DND-41 (cell line): ENCODE data around the gene CDC7.

Experiments used
- ATAC-seq: fragments of 200-7000 bp; cut with Tn5 transposase; 3 replicates; pipeline ENCODE4 v1.9.1; 2021; ENCODE audit warnings: low read depth; ENCODE audit not compliant: insufficient read depth
- DNase-seq: peaks from one replicate; pipeline ENCODE4 v3.0.0-alpha.2; 2020
- H2AFZ ChIP-seq: 2 replicates; pipeline ENCODE4 v1.6.0; 2012; ENCODE audit warnings: low read depth, low read length
- H3K27ac ChIP-seq: 2 replicates; pipeline ENCODE4 v1.5.1; 2012; ENCODE audit warnings: low read length, inconsistent platforms
- H3K27me3 ChIP-seq: fragments of 200-600 bp; sonication (generic); 2 replicates; pipeline ENCODE4 v1.6.0; 2012; ENCODE audit warnings: low read length, mild to moderate bottlenecking, inconsistent platforms; ENCODE audit not compliant: insufficient read depth, poor library complexity
- H3K36me3 ChIP-seq: 2 replicates; pipeline ENCODE4 v1.5.1; 2012; ENCODE audit warnings: low read length, inconsistent platforms; ENCODE audit not compliant: insufficient read depth
- H3K4me1 ChIP-seq: 2 replicates; pipeline ENCODE4 v1.5.1; 2012; ENCODE audit warnings: mild to moderate bottlenecking, low read length; ENCODE audit not compliant: insufficient read depth
- H3K4me2 ChIP-seq: 2 replicates; pipeline ENCODE4 v1.6.0; 2012; ENCODE audit warnings: mild to moderate bottlenecking, moderate library complexity, low read length, inconsistent platforms; ENCODE audit not compliant: insufficient read depth
- H3K4me3 ChIP-seq, 2 experiments: fragments of 200-600 bp in 1 of 2; shearing (Covaris generic) in 1 of 2; 2 replicates each; pipeline ENCODE4 v1.5.1; 2012 to 2016; ENCODE audit warnings: inconsistent platforms in 2 of 2, low read length in 2 of 2, mild to moderate bottlenecking in 2 of 2, low read depth in 1 of 2, moderate library complexity in 1 of 2
- H3K79me2 ChIP-seq: 2 replicates; pipeline ENCODE4 v1.6.0; 2012; ENCODE audit warnings: low read length, inconsistent platforms; ENCODE audit not compliant: insufficient read depth
- H3K9ac ChIP-seq: 2 replicates; pipeline ENCODE4 v1.6.0; 2012; ENCODE audit warnings: low read depth, mild to moderate bottlenecking, inconsistent platforms, low read length, moderate library complexity
- H3K9me3 ChIP-seq: 2 replicates; pipeline ENCODE4 v1.5.1; 2012; ENCODE audit warnings: low read length, moderate library complexity, mild to moderate bottlenecking, inconsistent platforms; ENCODE audit not compliant: insufficient read depth, severe bottlenecking
- H4K20me1 ChIP-seq: 2 replicates; pipeline ENCODE4 v1.6.0; 2012; ENCODE audit warnings: low read length; ENCODE audit not compliant: insufficient read depth
- CTCF ChIP-seq: IDR thresholded peaks from 2 replicates; pipeline ENCODE4 v1.5.1; 2012; ENCODE audit warnings: borderline replicate concordance, low read length, moderate library complexity, mild to moderate bottlenecking; ENCODE audit not compliant: poor library complexity, severe bottlenecking; ENCODE audit errors: extremely low read depth
- EZH2 ChIP-seq: IDR thresholded peaks from 3 replicates; pipeline ENCODE4 v1.6.1; 2012; ENCODE audit warnings: borderline replicate concordance, low read depth, mild to moderate bottlenecking, moderate library complexity, low read length, inconsistent platforms; ENCODE audit not compliant: severe bottlenecking

The CDC7 gene

GRCh38 chr1:91545506-91546300 is 45.1 kb downstream of the CDC7 start:
- H2AFZ ChIP-seq: no peak overlapping the region
- H3K4me3 ChIP-seq: no peak overlapping the region
- H3K4me2 ChIP-seq: no peak overlapping the region
- no peaks in the 10 kb centered on the region for H3K79me2 ChIP-seq
- no peak overlapping the region for H3K9ac ChIP-seq
- no peaks in the 10 kb centered on the region for H4K20me1 ChIP-seq
- ATAC-seq (no peak), DNase-seq (no peak)
- no peaks in the 10 kb centered on the region for H3K27me3 ChIP-seq
- H3K4me1 ChIP-seq: peaks cover 30% of the 10 kb centered on the region
- TF ChIP-seq EZH2 (no peak), CTCF (no peak)
- H3K9me3 ChIP-seq: no peaks in the 10 kb centered on the region
- H3K36me3 ChIP-seq: no peaks in the 10 kb centered on the region
- no peak overlapping the region for H3K27ac ChIP-seq

GRCh38 chr1:91546301-91546581 is 45.6 kb downstream of the CDC7 start:
- H3K36me3 ChIP-seq: no peaks in the 10 kb centered on the region
- no peak overlapping the region for H3K9ac ChIP-seq
- H3K4me1 ChIP-seq: peaks cover 30% of the 10 kb centered on the region
- no peaks in the 10 kb centered on the region for H3K27me3 ChIP-seq
- H3K4me3 ChIP-seq: no peak overlapping the region
- H4K20me1 ChIP-seq: no peaks in the 10 kb centered on the region
- TF ChIP-seq EZH2: no peak
- no peak for TF ChIP-seq CTCF
- no peak overlapping the region for H2AFZ ChIP-seq
- no peaks in the 10 kb centered on the region for H3K9me3 ChIP-seq
- DNase-seq: no peak
- H3K79me2 ChIP-seq: no peaks in the 10 kb centered on the region
- H3K27ac ChIP-seq: no peak overlapping the region
- no peak for ATAC-seq
- H3K4me2 ChIP-seq: no peak overlapping the region

GRCh38 chr1:91546876-91547275 is 46.2 kb downstream of the CDC7 start:
- H3K4me2 ChIP-seq: no peak overlapping the region
- no peak overlapping the region for H2AFZ ChIP-seq
- H3K36me3 ChIP-seq: no peaks in the 10 kb centered on the region
- no peak for TF ChIP-seq CTCF
- TF ChIP-seq EZH2: no peak
- no peaks in the 10 kb centered on the region for H3K79me2 ChIP-seq
- H3K4me3 ChIP-seq: no peak overlapping the region
- H4K20me1 ChIP-seq: no peaks in the 10 kb centered on the region
- DNase-seq (no peak), ATAC-seq (no peak)
- no peaks in the 10 kb centered on the region for H3K27me3 ChIP-seq
- H3K27ac ChIP-seq: no peak overlapping the region
- no peaks in the 10 kb centered on the region for H3K9me3 ChIP-seq
- H3K9ac ChIP-seq: no peak overlapping the region
- H3K4me1 ChIP-seq: peaks cover 29% of the 10 kb centered on the region
